ENCODE results near the gene NPM3. TPM values are rescaled to one million over a fixed set of nuclear protein-coding genes. Genes with fewer than 3 reads are reported as not detected.

The NPM3 gene
- total RNA-seq (2014; rRNA removed; shearing (Covaris generic)) = 101 and 119 TPM in 2 replicates

- peak; percentile 81 for DNase-seq (ENCODE audit: low read depth)
These were observed at the start of gene NPM3 for GRCh38 chr10:101782811-101783735. Gene NPM3, minus strand, starts transcription at chr10:101783446. Its CDS starts 56 bp downstream, at chr10:101783390.

GRCh38 chr10:101832325-101832771, 49.1 kb upstream of the NPM3 start:
- no peak for DNase-seq (ENCODE audit: low read depth)

DNA sequence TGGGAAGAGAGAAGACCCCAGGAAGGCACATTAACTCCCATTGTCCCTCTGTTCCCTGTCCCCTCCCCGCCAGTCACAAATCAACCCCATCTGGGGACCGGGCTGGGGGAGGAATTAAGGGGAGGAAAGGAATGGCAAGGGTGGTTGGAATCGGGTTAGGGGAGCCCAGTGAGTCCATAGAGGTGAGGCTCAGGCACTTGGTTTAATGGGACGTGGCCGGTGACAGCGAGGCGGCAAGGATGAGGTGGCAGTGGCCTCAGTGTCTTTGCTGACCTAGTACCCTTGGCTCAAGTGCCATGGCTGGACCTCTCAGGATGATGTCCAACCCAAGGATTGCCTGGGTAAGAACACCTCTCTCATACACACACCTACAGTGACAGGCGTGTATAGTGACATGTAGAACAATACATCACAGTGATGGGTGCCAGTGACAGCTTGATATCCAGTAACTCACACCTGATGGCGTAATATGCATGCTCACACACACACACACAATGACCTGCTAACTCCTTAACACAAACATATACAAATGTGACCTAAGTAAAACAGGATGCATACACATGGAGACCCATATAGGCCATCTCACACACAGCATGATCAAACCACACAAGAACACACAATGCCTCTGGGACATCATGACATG, 48.0 kb upstream of the NPM3 start:
- DNase-seq (ENCODE audit: low read depth) = no peak

DNA sequence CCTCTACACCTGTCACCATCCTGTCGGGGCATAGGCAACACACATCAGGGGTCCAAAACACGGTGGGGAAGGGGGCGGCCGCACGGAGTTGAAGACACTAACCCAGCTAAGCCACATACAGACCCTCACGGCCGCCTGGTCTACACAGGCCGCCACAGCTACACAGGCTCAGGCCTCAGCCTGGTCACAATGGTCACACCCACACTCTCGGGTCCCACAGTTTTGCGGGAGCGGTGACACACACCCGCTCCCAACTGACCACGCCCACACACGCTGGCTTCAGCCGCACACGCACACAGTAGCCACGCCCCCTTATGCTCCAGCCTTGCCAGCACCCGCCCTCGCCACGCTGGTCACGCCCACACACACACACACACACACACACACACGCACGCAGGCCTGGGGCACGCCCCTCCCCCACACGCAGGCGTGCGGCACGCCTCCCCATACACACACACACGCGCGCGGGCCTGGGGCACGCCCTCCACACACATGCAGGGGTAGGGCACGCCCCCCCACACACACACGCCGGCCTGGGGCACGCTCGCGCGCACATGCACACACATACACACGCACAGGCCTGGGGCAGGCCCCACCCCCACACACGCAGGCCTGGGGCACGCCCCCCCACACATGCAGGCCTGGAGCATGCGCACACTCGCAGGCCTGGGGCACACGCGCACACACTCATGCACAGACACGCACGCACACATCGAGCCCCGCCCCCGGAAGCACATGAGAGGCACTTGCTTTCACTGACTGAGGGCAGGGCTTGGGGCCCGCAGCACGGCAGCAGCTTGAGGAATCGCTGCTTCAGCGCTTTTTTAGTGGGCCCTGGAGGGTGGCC, 47.3 kb upstream of the NPM3 start:
- DNase-seq (ENCODE audit: low read depth) = peak; percentile 81

DNA sequence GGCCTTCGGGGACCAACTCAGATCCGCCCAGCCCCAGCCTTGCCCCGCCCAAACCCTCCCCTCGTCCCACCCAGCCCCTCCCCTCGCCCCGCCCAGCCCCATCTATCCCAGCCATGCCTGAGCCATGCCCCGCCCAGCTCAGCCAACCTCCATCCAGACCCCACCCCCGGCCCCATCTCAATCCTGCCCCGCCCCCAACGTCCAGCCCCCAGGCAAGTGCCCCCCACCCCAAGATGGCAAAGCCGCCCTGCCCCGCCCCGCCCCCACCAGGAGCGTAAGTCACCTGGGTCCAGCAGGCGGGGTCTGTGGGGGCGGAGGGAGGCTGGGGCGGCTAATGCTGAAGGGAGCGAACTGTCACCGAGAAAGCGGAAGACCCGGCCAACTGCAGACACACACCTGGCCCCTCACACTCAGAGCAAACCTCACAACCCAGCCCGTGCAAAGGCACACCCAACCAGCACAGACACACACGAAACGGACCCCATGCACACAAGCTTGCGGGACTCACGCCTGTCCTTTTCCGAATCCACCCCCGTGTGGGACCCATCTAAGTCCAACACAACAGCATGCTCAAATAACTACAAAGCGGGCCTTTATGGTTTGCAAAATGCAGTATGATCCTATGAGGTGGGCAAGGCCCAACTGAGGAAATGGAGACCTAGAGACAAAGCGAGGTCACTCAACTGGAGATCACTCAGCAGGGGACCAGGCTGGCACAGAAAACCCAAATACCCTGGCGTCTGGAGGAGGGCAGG, 46.5 kb upstream of the NPM3 start:
- no peak for DNase-seq (ENCODE audit: low read depth)

DNA sequence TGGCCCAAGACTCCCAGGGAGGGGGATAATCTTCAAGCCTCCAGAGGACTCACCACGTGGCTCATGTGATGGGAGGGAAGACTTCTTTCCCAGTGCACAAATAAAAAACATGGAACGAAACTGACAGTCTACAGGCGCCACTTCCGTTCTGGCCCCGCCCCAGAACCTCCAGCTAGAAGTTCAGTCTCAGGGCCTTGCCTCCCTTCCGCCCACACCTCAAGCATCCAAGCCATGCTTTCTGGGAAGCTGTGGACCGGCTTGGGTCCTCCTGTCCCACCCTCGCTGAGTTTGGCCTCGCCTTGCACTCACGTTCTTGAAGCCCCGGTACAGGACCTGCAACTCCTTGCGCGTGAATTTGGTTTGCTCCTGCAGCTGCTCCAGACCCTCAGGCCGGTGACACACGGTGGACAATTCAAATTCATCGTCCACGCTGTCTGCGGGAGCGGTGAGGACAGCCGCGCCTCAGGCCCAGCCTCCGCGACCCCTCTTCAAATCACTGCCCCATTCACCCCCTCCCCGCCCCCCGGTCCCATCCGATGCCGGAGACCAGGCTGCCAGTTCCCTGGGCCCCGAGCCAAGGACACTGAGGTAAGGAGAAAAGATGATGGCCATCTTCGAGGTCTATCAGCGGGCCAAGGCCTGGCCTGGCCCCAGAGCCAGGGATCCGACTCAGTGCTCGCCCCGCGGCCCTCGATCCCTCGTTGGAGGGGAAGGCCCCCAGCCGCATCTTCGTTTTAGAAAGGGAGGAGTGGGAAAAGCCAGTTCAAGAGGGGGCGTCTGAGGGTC, 45.7 kb upstream of the NPM3 start:
- no peak for DNase-seq (ENCODE audit: low read depth)

DNA sequence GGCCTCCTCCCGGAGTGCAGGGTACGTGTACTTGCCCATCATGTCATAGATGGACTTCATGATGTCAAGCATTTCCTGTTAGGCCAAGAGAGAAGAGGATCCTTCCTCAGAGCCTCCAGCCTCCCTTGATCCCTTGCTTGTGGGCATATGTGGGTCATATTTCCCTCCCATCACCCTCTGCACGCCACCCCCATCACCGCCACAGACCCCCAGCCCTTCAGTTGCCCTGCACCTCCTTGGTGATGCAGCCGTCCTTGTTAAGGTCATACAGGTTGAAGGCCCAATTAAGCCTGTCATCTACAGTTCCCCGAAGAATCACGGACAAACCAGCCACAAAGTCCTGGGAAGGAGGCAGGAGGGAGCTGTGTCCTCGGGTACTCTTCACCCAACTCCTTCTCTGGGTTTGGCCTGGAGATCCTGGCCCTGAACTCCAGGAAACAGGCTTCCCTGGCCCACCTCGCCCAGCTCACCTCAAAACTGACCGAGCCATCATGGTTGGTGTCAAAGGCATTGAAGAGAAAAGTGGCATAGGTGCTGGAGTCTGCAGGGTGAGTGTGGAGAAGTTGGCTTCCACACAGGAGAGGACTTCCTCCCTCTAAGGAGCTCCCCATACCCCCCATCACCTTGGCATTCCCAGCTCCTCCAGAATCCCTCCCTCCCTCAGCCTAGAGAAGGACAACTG, 44.8 kb upstream of the NPM3 start:
- no peak for DNase-seq (ENCODE audit: low read depth)

GRCh38 chr10:101826852-101827434, 43.7 kb upstream of the NPM3 start:
- no peak for DNase-seq (ENCODE audit: low read depth)

DNA sequence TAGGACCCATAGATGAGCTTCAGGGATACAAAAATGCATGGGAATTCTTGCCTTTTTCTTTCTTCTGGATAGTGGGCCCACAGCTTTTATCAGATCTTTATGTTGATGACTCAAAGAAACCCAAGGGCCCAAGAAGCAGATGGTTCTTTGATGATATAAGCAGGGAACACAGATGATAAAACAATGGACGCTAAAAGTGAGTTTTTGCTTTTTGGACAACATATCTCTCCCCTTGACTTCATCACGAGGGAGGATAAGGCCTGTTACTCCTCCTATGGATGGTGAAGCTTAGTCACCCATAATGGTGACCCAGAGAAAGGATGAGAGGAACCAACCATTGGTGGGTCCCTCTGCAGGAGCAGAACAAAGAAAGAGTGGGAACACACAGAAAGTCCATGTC, 41.5 kb upstream of the NPM3 start:
- no peak for DNase-seq (ENCODE audit: low read depth)

DNA sequence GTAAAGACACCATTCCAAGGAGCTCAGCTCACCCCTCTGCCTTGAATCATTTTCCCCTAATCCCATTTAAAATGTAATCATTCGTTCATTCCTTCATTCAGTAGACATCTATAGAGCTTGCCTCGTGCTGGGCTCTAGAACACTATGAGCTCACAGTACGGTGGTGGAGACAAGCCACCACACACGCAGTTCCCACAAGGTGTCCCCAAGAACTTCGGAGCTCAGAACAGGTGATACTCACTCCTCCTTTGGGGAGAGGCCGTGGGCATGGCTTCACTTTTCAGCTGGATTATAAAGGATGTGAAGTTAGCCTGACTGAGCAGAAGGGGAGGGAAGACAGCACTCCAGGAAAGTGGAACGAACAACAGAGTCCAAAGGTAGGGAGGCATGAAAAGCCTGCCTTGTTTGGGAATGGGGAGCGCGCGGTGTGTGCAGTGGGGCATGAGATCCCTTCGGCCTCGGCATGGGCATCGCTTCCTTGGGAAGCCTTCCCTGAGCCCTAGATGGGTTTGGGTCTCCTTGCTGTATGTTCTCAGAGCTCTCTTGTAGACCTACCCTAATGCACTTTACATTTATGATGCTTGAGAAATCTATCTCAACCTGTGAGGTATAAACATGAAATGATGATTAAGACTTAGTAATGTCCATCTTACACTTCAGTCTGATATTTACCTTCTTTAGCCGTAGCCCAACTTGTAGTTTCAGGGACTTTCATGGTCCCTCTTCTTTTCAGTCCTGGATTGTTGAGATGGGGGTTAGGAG, 35.8 kb upstream of the NPM3 start:
- DNase-seq (ENCODE audit: low read depth) = no peak

GRCh38 chr10:101818119-101818871, 35.0 kb upstream of the NPM3 start, which contains the start of gene OGA:
Gene OGA, minus strand, starts transcription at chr10:101818444. Its CDS starts 422 bp downstream, at chr10:101818022.
- DNase-seq (ENCODE audit: low read depth) = peak; percentile 98

DNA sequence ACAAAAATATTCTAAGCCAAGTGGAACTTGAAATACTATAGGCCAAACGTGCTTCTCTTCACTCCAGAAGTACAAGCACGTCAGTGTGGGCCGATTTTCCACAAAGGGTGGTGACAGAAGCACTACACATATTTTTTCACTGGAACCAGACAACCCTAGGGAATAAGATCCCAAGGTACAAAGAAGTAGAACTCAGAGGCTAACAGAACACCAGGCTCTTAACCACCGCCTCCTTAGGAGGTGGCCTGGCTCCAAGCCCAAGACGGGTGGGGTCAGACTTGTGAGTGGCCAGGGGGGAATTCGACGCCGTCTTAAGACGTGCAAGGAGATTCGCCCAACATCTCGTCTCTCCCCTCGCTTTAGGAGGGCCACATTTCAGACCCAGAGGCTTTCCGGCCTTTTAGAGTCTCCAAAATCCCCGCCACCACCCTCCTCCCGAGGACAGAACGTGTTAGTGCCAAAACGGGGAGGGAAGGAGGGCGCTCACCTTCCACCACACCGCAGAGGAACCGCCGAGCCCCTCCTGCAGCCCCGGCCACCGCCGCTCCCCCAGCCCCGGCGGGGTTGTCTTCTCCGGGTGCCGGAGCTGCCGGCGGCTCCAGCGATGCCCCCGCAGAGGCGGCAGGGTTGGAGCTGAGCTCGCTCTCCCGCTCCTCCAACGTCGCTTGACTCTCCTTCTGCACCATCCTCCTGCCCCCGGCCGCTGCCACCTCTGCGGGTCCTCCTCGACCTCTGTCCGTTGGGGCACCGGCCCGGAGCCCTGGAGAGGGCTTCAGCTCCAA, 34.3 kb upstream of the NPM3 start:
- peak; percentile 84 for DNase-seq (ENCODE audit: low read depth)

DNA sequence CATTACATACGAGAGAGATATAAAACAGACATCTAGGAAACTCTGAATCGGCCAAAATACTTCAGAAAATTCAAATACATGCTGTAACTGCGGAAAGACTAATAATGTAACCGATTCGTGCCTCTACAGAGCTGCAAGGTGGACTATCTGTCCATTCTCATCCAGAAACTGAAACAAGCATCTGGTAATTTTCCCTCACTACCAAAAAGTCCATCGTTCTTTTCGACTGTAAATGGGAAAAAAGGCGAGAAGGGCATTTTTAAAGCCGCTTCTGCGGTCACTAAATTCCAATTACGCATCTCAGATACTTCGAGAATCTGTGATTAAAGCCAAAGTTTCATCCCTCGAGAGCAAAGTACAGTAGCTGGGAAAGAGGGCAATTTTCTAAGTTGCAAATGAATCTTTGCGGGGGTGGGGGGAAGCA, 33.7 kb upstream of the NPM3 start:
- DNase-seq (ENCODE audit: low read depth) = no peak

GRCh38 chr10:101816376-101816775, 33.1 kb upstream of the NPM3 start:
- no peak for DNase-seq (ENCODE audit: low read depth)

- no peak for DNase-seq (ENCODE audit: low read depth)
These were observed 31.3 kb upstream of the NPM3 start for GRCh38 chr10:101814466-101815071.

- DNase-seq (ENCODE audit: low read depth) = no peak
These were observed 29.4 kb upstream of the NPM3 start for GRCh38 chr10:101812606-101813005.

GRCh38 chr10:101807158-101807557, 23.9 kb upstream of the NPM3 start:
- DNase-seq (ENCODE audit: low read depth) = no peak

Data from Daoy (cell line).